Fibroblast of villous mesenchyme (primary cell): Measurements from ENCODE around the gene YWHAB. TPM values are rescaled to one million over a fixed set of nuclear protein-coding genes. Genes with fewer than 3 reads are reported as not detected.
A peak's percentile ranks its signal among the peaks of the same experiment; 100 is the strongest.

Experiments
- DNase-seq: peaks from one replicate; pipeline ENCODE4 v3.0.0-alpha.2; 2010; ENCODE audit warnings: low read depth
- H3K4me3 ChIP-seq: 2 replicates; pipeline ENCODE4 v1.5.1; 2011; ENCODE audit warnings: low read depth, mild to moderate bottlenecking, low read length
- total RNA-seq: library from RNA; depleted of rRNA; stranded (reverse); fragments of >200 nt; gene quantifications from 2 replicates; pipeline ENCODE4 v1.2.3, GENCODE V29; 2012
- TF ChIP-seq, protein P1 (sequence below): IDR thresholded peaks from 2 replicates; pipeline ENCODE4 v1.5.1; 2012; ENCODE audit warnings: low read depth, mild to moderate bottlenecking, low read length; ENCODE audit not compliant: insufficient read depth

The YWHAB gene
- total RNA-seq, result 93.7 and 147 TPM in 2 replicates

DNA sequence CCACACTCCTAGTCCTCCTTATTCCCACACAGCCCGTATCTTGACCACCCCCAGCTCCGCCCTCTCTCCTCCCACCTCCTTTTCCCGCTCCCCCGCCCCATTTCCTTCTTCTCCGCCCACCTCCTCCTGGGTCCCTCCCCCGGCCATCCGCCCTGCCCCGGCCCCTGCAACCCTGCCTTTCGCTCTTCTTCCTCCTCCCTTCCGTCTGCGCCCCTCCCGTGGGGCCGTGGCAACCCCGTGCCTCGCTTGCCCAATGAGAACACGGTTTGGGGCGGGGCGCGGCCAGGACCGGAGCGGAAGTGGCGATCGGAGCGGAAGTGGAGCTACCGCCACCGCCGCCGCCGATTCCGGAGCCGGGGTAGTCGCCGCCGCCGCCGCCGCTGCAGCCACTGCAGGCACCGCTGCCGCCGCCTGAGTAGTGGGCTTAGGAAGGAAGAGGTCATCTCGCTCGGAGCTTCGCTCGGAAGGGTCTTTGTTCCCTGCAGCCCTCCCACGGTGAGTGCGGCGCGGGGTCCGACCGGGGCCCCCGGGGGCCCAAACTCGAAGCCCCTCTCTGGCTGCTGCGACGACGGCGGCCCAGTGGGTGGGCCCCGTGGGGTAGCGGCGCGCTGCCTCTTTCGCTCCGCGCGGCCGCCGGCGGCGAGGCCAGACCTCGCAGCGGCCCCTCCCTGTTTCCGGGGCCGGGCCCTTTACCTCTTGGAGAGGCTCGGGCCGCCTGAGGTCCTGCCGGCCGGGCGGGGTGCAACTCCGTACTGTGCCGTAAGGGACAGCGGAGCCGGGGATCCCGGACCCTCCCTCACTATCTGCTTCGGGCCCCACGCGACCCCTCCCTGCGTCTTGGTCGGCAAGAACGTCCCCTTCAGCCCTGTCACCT lies at the start of gene YWHAB:
YWHAB (plus strand) TSS at position 314 of the 874 bp plus-strand sequence. CDS start 15,829 bp downstream, outside the sequence.
- H3K4me3 ChIP-seq, result peak within 1 kb of the TSS; percentile 79
- DNase-seq, result peak; percentile 98
- TF ChIP-seq, protein P1, sequence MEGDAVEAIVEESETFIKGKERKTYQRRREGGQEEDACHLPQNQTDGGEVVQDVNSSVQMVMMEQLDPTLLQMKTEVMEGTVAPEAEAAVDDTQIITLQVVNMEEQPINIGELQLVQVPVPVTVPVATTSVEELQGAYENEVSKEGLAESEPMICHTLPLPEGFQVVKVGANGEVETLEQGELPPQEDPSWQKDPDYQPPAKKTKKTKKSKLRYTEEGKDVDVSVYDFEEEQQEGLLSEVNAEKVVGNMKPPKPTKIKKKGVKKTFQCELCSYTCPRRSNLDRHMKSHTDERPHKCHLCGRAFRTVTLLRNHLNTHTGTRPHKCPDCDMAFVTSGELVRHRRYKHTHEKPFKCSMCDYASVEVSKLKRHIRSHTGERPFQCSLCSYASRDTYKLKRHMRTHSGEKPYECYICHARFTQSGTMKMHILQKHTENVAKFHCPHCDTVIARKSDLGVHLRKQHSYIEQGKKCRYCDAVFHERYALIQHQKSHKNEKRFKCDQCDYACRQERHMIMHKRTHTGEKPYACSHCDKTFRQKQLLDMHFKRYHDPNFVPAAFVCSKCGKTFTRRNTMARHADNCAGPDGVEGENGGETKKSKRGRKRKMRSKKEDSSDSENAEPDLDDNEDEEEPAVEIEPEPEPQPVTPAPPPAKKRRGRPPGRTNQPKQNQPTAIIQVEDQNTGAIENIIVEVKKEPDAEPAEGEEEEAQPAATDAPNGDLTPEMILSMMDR, result no peak

- TF ChIP-seq, protein P1, result no peak
- DNase-seq, result no peak
- no peak overlapping the region for H3K4me3 ChIP-seq
Observed at GRCh38 chr20:44836601-44837120, 48.8 kb upstream of the YWHAB start.

- DNase-seq, result no peak
- H3K4me3 ChIP-seq, result no peak overlapping the region
- TF ChIP-seq, protein P1, result no peak
Observed at GRCh38 chr20:44837946-44838345, 47.6 kb upstream of the YWHAB start.

- DNase-seq, result no peak
- H3K4me3 ChIP-seq, result no peak overlapping the region
- TF ChIP-seq, protein P1, result no peak
Observed at GRCh38 chr20:44838521-44838920, 47.0 kb upstream of the YWHAB start.

DNA sequence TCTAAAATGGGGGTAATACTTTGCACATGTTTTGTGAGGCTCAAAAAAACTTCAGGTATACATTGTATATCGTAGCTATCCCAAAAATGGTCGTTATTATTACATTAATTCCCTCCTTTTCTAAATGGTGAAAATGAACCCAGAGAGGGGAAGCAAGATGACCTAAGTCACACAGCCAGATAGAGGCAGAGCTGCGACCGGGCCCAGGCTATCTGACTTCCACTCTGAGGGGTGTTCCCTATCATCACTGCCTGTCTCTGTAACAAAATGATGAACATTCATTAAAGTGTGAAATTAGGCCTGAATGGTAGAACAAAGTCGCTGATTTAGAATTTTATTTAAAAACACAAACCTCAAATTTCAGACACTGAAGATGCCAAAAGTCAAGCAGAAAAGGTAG lies 46.0 kb upstream of the YWHAB start:
- TF ChIP-seq, protein P1, result no peak
- H3K4me3 ChIP-seq, result no peak overlapping the region
- no peak for DNase-seq

DNA sequence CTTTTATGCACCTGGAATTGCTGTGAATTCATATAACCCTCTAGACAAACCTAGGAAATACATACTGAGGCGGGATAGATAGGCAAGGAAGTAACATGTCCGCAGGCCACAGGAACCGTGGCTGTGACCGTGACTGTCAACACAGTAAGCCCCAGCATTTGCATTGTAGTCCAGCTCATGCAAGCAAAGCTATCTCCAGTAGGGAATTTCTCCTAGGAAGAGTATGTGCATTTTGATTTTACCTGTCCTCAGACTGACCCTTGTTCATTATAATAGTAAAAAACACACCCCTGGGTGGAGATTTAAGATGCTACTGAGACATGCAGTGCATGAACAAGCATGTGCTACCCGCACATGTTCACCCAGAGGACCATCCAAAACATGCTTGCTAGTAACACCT lies 44.7 kb upstream of the YWHAB start:
- H3K4me3 ChIP-seq, result no peak overlapping the region
- no peak for DNase-seq
- TF ChIP-seq, protein P1, result no peak
